GM19455 (cell line): ENCODE measurements around the gene PDE4D.
A peak's percentile ranks its signal among the peaks of the same experiment; 100 is the strongest.
"Not testable (repeated sequence)": the region's sequence is repeated elsewhere in the genome, so short reads cannot be mapped to it uniquely, and the experiment has no call there.

Experiments
- ATAC-seq: cut with Tn5 transposase; IDR thresholded peaks from one replicate; pipeline ENCODE4 v1.9.1; 2021; ENCODE audit not compliant: unreplicated experiment

The PDE4D gene

GRCh38 chr5:59390074-59390659 lies 503.4 kb downstream of the PDE4D start:
- no peak for ATAC-seq

DNA sequence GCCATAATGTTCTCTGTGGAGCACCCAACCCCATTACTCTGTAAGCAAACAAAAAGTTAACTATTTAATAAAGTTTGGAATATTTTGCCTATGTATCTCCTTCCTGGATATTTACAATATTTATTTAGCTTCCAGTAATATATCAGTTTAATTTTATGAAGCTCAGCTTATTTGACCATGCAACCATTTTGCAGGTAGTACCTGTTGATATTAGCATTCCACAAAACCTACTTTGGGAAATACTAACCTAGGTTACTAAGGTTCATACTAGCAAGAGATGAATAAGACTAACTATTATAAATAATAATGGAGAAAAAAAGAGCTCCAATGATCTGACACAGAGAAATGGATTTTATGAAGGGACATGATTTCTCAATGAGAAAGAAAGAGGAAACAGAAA lies 506.4 kb downstream of the PDE4D start:
- no peak for ATAC-seq

DNA sequence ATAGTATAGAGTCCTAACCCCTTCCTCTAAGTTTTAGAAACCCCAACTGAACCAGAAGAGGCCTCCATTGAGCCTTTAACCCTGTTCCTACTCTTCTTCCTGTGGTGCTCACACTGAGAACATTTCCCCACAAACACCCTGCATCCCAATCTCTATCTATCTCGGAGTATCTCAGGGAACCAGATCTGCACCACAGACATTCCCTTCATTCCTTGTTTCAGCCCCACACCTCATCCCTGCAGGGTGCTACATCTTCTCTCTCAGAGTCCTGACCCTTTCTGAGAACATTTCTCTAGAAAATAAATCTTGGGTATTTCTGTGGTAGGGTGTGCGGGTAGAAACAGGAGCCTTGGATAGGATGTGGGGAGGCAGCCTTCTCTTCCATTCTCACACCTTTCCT lies 507.8 kb downstream of the PDE4D start:
- ATAC-seq: no peak

- peak; percentile 96 for ATAC-seq
Measured at GRCh38 chr5:59380350-59380951, 513.1 kb downstream of the PDE4D start.

DNA sequence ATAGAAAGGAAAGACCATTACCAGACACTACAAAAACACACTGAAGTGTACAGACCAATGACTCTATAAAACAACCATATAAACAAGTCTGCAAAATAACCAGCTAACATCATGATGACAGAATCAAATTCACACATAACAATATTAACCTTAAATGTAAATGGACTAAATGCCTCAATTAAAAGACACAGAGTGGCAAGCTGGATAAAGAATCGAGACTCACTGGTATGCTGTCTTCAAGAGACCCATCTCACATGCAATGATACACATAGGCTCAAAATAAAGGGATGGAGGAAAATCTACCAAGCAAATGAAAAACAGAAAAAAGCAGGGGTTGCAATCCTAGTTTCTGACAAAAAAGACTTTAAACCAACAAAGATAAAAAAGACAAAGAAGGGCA lies 519.5 kb downstream of the PDE4D start:
- not testable (repeated sequence) for ATAC-seq

- no peak for ATAC-seq
Measured at GRCh38 chr5:59371525-59372127, 521.9 kb downstream of the PDE4D start.

- no peak for ATAC-seq
Measured at GRCh38 chr5:59368951-59369350, 524.6 kb downstream of the PDE4D start.

DNA sequence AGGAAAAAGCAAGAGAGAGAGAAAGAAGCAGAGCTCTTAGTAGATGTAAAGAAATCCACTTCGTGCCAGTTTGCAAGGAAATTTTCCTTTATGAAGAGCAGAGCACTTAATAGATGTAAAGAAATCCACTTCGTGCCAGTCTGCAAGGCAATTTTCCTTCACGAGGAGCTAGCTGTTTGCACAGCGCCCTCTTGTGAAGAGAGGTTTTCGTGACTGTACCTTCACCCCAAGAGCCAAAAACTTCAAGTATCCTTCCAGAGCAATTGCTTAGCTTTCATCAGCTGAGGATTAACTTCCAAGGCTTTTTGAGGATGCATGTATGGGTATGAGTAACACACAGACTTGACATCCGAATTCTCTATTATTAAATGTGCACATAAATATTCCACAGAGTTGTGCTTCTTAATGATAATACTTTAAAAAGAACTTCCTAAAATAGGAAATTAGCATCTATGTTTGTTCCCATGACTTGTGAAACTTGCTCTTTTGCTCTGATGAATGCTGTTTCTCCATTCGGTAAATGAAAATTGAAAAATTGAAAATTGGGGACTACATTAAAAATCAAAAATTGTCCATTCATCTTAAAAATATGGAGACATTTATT lies 525.6 kb downstream of the PDE4D start:
- ATAC-seq: no peak

DNA sequence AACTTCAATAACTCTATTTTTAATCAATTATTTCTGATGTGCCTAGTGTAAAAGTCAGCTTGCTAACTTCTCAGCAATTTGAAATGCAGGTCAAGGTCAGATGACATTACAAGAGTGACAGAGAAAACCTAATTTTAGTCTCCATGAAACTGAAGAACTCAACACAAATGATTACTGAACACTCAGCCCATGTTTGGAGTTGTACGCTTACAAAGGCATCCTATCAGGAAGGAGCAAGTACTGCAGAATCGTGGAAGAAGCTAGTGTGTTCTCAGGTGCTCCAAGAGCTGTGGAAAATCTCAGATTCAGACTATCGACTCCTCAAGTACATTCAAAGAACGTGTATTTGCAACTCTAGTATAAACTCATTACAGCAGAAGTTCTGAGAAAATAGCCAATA lies 526.7 kb downstream of the PDE4D start:
- ATAC-seq: no peak

DNA sequence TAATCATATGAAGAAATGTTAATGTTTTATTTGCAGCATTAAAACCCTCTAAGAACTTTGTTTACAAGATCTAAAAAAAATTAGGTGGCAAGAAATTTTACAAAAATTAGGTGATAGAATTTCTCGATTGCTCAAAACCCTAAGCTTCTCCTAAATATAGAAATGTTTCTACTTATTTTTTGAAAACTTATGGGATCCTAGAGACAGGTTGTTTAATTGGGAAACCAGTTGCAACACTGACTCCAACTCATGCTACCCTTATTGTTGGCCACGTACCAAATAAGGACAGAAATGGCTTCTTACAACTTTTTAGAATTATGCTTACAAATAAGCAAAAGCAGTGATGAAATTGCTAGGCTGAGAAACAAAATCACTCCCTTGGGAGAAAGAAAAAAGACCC lies 531.1 kb downstream of the PDE4D start:
- no peak for ATAC-seq

DNA sequence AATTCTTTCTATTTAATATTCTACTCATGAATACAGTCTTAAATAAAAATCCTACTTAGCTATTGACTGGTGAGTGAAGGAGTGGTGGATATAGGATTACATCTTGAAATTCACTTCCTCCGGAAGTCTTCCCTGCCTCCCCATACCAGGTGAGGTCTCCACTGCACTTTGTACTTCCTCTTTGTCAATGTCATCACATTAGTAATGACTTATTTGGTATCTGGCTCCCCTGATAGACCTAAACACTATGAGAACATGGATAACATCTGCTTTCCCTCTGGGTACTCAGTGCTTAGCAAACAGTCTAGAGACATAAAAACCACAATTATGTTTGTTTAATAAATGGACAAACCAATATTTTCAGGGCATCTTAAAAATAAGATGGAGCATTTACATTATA lies 532.1 kb downstream of the PDE4D start:
- ATAC-seq: no peak

DNA sequence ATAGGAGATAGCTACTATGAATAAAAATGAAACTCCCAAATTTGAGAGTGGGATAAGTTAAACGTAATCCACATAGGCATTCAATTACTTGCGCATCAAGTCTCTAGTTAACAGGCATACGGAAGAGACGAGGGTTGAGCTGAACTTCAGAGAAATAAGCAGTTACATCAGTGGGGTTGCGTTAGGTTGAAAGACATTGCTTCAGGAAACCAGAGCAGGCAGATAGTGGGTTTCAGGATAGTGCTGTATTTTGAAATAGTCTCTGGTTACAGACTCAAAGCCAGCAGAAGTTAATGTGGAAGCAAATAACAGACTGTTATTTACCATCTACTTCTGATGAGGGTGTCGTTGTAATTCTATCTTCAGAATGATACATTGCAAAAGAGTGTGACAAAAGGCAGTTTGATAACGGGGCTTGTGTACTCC lies 533.4 kb downstream of the PDE4D start:
- no peak for ATAC-seq

- no peak for ATAC-seq
Measured at GRCh38 chr5:59358005-59358861, 535.3 kb downstream of the PDE4D start.

DNA sequence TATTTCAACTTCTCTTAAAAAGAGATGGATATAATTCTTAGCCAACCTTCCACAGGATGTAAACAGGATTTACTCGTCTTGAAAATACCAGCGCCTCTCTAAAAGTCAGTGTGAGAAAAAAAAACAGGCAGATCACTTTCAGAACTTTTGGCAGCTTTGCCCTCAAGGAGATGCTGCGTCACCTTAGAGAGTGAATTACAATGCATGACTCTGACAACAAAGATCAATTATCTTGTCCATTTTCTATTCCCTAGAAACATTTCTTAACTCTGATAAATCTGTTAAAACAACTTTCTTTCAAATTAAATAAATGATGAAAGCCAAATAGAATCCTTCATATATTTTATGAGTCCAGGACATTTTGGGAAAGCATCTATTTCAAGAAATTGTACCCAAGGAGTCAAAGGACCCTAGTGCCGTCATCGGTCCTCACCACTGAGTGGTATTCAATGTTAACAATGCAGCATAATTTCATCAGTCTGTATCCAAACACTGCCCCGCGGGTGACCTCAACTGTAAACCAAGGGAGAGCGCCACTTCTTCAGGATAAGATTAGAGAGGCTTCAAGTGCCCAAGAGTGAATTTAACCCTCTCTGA lies 536.0 kb downstream of the PDE4D start:
- ATAC-seq: no peak

DNA sequence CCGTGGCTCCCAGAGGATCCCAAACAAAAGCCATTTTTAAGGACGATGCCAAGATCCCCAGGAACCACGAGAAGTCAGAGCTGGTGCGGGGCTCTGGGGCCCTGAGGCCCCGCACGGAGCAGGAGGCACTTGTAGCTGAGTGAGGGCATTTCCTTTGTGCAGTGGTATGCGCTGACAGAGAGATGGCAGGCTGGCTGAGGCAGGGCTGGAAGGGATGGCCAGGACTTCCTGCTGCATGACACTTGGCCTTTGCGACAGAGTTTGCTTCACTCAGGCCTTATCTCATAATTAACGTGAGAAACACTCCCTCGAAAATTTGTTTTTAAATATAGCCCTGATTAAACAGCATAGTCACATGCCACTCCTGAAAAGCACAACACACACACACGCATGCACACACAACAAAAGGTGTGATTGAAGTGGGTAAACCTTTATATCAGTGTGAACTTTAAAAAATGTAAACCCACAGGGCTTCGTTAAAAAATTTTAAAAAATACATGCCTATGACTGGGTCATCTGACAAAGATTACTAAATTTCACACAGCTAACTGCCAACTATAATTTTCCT lies 536.6 kb downstream of the PDE4D start:
- ATAC-seq: no peak

DNA sequence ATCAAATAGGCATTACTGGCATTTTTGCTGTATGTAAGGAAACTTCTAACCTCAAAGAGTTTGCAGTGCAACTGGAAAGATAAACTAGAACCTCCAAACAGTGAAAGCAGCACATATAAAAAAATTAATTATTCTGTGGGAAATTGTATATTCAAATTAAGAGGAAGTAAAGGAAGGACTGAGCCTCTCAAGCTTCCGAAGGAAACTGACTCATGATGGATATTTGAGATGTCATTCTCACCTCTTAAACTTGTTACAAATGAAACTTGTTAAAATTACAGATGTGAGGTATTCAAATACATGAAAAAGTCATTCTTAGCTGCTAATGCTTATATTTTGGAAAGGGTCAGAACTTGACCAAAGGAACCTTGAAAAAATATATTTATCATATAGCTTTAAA lies 538.7 kb downstream of the PDE4D start:
- ATAC-seq: no peak

- no peak for ATAC-seq
Measured at GRCh38 chr5:59354274-59354673, 539.3 kb downstream of the PDE4D start.

DNA sequence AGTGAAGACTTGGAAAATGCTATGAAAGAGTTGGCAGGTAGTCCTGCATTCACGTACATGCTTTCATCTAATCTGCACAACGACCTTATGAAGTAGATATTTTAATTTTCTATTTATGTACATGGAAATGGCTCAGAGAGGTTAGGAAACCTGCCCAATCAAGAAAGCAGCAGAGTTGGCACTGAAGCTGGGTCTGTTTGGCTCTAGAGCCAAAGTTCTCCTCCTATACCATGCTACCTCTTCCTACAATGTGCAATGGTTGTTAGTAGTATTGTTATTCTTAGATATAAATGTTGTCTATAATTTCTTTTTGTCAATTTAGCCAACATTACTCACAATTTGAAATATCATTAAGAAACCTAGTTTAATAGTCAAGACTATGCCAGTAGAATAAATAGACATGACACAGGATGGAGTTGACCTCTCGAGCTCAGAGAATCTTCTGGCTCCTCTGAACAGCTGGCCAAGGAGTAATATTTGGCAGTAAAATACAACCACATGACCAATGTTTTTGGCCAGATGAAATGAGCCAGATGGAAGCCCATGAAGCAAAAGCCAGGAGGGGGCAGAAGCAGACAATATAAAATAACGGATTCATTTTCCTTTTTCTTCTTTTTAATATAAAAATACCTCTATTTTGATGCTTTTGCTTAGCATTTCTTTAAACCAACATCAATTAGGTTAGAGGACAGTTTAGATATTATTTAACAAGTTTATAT lies 542.3 kb downstream of the PDE4D start:
- ATAC-seq: no peak

GRCh38 chr5:59348189-59348588 lies 545.3 kb downstream of the PDE4D start:
- no peak for ATAC-seq

GRCh38 chr5:59346982-59347381 lies 546.5 kb downstream of the PDE4D start:
- no peak for ATAC-seq
